GM12878 (cell line): ENCODE data around the gene RWDD1.

Experiments used
- CTCF ChIP-seq, 3 experiments: IDR thresholded peaks in 2 of 3; conservative IDR thresholded peaks in 1 of 3; 2 replicates each; pipeline ENCODE4 v1.5.1; 2011; ENCODE audit warnings: low read depth in 3 of 3, low read length in 3 of 3, mild to moderate bottlenecking in 3 of 3, control low read depth in 2 of 3, moderate library complexity in 2 of 3, inconsistent platforms in 1 of 3, mixed read lengths in 1 of 3; ENCODE audit not compliant: control insufficient read depth in 2 of 3, insufficient read depth in 1 of 3; ENCODE audit errors: extremely low read depth in 1 of 3
- EZH2 ChIP-seq: IDR thresholded peaks from 2 replicates; pipeline ENCODE4 v1.6.1; 2012; ENCODE audit warnings: low read depth, mild to moderate bottlenecking, control low read depth, inconsistent platforms, low read length, borderline replicate concordance; ENCODE audit not compliant: control insufficient read depth
- KDM1A ChIP-seq: fragments of 200-600 bp; sonication (generic); IDR thresholded peaks from 2 replicates; pipeline ENCODE4 v1.6.1; 2016; ENCODE audit warnings: borderline replicate concordance
- MEF2A ChIP-seq: IDR thresholded peaks from 2 replicates; pipeline ENCODE4 v1.6.1; 2011; ENCODE audit warnings: low read depth, mild to moderate bottlenecking, low read length, moderate library complexity; ENCODE audit not compliant: insufficient read depth
- POLR2AphosphoS5 ChIP-seq: IDR thresholded peaks from 2 replicates; pipeline ENCODE4 v1.6.1; 2011; ENCODE audit warnings: mild to moderate bottlenecking, low read length, inconsistent platforms
- YY1 ChIP-seq: IDR thresholded peaks from 2 replicates; pipeline ENCODE4 v1.6.1; 2011; ENCODE audit warnings: low read depth, mild to moderate bottlenecking, low read length
- TF ChIP-seq, protein P1 (sequence below): IDR thresholded peaks from 2 replicates; pipeline ENCODE4 v1.6.1; 2011; ENCODE audit warnings: mild to moderate bottlenecking, low read depth, low read length, moderate library complexity; ENCODE audit not compliant: insufficient replicate concordance
- TF ChIP-seq, protein P2 (sequence below): IDR thresholded peaks from 2 replicates; pipeline ENCODE4 v1.6.1; 2012; ENCODE audit warnings: low read depth, low read length, improper control_type of control experiment
- TF ChIP-seq, protein P3 (sequence below): IDR thresholded peaks from 2 replicates; pipeline ENCODE4 v1.6.1; 2012; ENCODE audit warnings: mild to moderate bottlenecking, low read depth, low read length
- TF ChIP-seq, protein P4 (sequence below): fragments of 450-650 bp; formaldehyde crosslinking; IDR thresholded peaks from 2 replicates; pipeline ENCODE4 v1.5.0; 2022; ENCODE audit warnings: mild to moderate bottlenecking, missing genetic modification characterization

DNA sequence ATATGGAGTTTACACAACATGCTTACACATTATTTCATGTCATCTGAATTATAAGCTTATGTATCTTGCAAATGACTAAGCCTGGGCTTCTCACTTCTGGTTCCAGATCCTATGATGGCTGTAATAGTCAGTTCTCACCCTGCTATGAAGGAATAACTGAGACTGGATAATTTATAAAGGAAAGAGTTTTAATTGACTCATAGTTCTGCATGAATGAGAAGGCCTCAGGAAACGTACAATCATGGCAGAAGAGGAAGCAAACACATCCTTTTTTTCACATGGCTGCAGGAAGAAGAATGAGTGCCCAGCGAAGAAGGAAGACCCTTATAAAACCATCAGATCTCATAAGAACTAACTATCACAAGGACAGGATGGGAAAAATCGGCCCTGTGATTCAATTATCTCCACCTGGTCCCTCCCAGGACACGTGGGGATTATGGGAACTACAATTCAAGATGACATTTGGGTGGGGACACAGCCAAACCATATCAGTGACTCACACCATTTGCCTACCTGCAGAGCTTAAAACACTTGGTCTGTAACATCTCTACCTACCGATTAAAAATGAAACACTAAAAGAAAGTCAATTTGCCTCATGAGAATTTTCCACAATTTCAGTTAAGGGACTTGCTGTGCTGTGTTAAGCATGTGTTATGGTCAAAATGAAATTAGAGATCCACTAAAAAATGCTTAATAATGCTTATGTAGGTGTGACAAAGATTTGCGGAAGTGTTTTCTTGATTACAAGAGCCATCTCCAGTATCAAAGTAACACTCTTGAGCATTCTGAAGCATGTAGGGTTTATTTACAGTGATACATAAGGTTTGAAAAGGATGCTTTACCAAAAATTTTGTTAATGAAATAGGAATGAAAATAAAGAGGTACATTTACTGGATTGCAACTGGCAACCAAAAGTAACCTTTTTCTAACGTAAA lies 2.2 kb upstream of the RWDD1 start:
- TF ChIP-seq CTCF (IDR thresholded peaks at IDR 0.05 in 2 of 3, conservative IDR thresholded peaks at IDR 0.05 in 1 of 3; ENCODE audit: control insufficient read depth in 2 of 3, extremely low read depth in 1 of 3, insufficient read depth in 1 of 3, low read depth in 3 of 3, low read length in 3 of 3) (no peak), KDM1A (no peak), YY1 (no peak), EZH2 (no peak), POLR2AphosphoS5 (no peak), MEF2A (no peak)
- TF ChIP-seq, protein P1, sequence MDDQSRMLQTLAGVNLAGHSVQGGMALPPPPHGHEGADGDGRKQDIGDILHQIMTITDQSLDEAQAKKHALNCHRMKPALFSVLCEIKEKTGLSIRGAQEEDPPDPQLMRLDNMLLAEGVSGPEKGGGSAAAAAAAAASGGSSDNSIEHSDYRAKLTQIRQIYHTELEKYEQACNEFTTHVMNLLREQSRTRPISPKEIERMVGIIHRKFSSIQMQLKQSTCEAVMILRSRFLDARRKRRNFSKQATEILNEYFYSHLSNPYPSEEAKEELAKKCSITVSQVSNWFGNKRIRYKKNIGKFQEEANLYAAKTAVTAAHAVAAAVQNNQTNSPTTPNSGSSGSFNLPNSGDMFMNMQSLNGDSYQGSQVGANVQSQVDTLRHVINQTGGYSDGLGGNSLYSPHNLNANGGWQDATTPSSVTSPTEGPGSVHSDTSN = no peak
- TF ChIP-seq, protein P2, sequence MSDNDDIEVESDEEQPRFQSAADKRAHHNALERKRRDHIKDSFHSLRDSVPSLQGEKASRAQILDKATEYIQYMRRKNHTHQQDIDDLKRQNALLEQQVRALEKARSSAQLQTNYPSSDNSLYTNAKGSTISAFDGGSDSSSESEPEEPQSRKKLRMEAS = no peak
- TF ChIP-seq, protein P3, sequence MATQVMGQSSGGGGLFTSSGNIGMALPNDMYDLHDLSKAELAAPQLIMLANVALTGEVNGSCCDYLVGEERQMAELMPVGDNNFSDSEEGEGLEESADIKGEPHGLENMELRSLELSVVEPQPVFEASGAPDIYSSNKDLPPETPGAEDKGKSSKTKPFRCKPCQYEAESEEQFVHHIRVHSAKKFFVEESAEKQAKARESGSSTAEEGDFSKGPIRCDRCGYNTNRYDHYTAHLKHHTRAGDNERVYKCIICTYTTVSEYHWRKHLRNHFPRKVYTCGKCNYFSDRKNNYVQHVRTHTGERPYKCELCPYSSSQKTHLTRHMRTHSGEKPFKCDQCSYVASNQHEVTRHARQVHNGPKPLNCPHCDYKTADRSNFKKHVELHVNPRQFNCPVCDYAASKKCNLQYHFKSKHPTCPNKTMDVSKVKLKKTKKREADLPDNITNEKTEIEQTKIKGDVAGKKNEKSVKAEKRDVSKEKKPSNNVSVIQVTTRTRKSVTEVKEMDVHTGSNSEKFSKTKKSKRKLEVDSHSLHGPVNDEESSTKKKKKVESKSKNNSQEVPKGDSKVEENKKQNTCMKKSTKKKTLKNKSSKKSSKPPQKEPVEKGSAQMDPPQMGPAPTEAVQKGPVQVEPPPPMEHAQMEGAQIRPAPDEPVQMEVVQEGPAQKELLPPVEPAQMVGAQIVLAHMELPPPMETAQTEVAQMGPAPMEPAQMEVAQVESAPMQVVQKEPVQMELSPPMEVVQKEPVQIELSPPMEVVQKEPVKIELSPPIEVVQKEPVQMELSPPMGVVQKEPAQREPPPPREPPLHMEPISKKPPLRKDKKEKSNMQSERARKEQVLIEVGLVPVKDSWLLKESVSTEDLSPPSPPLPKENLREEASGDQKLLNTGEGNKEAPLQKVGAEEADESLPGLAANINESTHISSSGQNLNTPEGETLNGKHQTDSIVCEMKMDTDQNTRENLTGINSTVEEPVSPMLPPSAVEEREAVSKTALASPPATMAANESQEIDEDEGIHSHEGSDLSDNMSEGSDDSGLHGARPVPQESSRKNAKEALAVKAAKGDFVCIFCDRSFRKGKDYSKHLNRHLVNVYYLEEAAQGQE = no peak
- TF ChIP-seq, protein P4, sequence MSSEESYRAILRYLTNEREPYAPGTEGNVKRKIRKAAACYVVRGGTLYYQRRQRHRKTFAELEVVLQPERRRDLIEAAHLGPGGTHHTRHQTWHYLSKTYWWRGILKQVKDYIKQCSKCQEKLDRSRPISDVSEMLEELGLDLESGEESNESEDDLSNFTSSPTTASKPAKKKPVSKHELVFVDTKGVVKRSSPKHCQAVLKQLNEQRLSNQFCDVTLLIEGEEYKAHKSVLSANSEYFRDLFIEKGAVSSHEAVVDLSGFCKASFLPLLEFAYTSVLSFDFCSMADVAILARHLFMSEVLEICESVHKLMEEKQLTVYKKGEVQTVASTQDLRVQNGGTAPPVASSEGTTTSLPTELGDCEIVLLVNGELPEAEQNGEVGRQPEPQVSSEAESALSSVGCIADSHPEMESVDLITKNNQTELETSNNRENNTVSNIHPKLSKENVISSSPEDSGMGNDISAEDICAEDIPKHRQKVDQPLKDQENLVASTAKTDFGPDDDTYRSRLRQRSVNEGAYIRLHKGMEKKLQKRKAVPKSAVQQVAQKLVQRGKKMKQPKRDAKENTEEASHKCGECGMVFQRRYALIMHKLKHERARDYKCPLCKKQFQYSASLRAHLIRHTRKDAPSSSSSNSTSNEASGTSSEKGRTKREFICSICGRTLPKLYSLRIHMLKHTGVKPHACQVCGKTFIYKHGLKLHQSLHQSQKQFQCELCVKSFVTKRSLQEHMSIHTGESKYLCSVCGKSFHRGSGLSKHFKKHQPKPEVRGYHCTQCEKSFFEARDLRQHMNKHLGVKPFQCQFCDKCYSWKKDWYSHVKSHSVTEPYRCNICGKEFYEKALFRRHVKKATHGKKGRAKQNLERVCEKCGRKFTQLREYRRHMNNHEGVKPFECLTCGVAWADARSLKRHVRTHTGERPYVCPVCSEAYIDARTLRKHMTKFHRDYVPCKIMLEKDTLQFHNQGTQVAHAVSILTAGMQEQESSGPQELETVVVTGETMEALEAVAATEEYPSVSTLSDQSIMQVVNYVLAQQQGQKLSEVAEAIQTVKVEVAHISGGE (CRISPR knock-in tag) = no peak
